H1 (cell line): Measurements from ENCODE around the gene STX8. TPM values are rescaled to one million over a fixed set of nuclear protein-coding genes. Genes with fewer than 3 reads are reported as not detected.

Source experiments
- CTCF ChIA-PET: fragments of 300-600 bp; sonication (Branson Sonifier 250); formaldehyde crosslinking; loops from one replicate; lab custom pipeline; 2021; ENCODE audit not compliant: partially characterized antibody; lab: Charles Lee
- POLR2A ChIA-PET: fragments of 300-600 bp; sonication (Branson Sonifier 250); formaldehyde crosslinking; loops from one replicate; lab custom pipeline; 2021; ENCODE audit warnings: inconsistent platforms; ENCODE audit not compliant: partially characterized antibody; lab: Charles Lee
- DNase-seq, 2 experiments: peaks; one replicate each; pipeline versions ENCODE4 v3.0.0 to v3.0.0-alpha.2; 2010 to 2022; ENCODE audit warnings: low spot score in 2 of 2, low read depth in 1 of 2, mixed read lengths in 1 of 2
- FAIRE-seq: peaks from 2 replicates; lab custom pipeline; 2011; peaks lifted over from hg19 to GRCh38; lab: Jason Lieb, UNC
- H2AFZ ChIP-seq: 2 replicates; pipeline ENCODE4 v1.8.1; 2012; ENCODE audit warnings: low read length, inconsistent platforms
- H2AK5ac ChIP-seq: 2 replicates; pipeline ENCODE4 v1.6.1; 2013; ENCODE audit warnings: low read depth, low read length
- H2BK120ac ChIP-seq: replicated peaks from 2 replicates; pipeline ENCODE3; 2013; ENCODE audit warnings: low read depth, low read length, inconsistent platforms
- H2BK12ac ChIP-seq: 2 replicates; pipeline ENCODE4 v1.6.1; 2013; ENCODE audit warnings: low read depth, low read length
- H2BK15ac ChIP-seq: 2 replicates; pipeline ENCODE4 v1.6.1; 2013; ENCODE audit warnings: low read length
- H2BK20ac ChIP-seq: 2 replicates; pipeline ENCODE4 v1.6.1; 2013; ENCODE audit warnings: low read length
- H2BK5ac ChIP-seq: 2 replicates; pipeline ENCODE4 v1.6.1; 2013; ENCODE audit warnings: low read depth, low read length
- H3K14ac ChIP-seq: 2 replicates; pipeline ENCODE4 v1.6.1; 2013; ENCODE audit warnings: inconsistent platforms; ENCODE audit not compliant: insufficient read length
- H3K18ac ChIP-seq: 2 replicates; pipeline ENCODE4 v1.6.1; 2013; ENCODE audit warnings: low read length; ENCODE audit errors: extremely low read depth
- H3K23ac ChIP-seq: 2 replicates; pipeline ENCODE4 v1.6.1; 2013; ENCODE audit warnings: inconsistent platforms; ENCODE audit not compliant: insufficient read length
- H3K23me2 ChIP-seq: 2 replicates; pipeline ENCODE4 v1.6.1; 2013; ENCODE audit warnings: low read depth, low read length
- H3K27ac ChIP-seq: 2 replicates; pipeline ENCODE4 v1.6.1; 2011; ENCODE audit warnings: low read depth, low read length, inconsistent platforms
- H3K27me3 ChIP-seq, 4 experiments: replicated peaks in 1 of 4; 1 replicate in 1 of 4; 2 replicates in 3 of 4; pipeline versions ENCODE4 v1.6.1 to v1.8.1; 2011 to 2013; ENCODE audit warnings: low read length in 3 of 4, mild to moderate bottlenecking in 3 of 4, inconsistent platforms in 2 of 4, mixed read lengths in 2 of 4, moderate library complexity in 1 of 4; ENCODE audit not compliant: control insufficient read depth in 3 of 4, insufficient read depth in 3 of 4; ENCODE audit errors: extremely low read depth in 1 of 4
- H3K36me3 ChIP-seq, 4 experiments: 2 replicates each; pipeline versions ENCODE4 v1.6.1 to v1.8.1; 2011 to 2013; ENCODE audit warnings: mild to moderate bottlenecking in 4 of 4, low read length in 3 of 4, moderate library complexity in 2 of 4, control low read depth in 1 of 4, inconsistent platforms in 1 of 4; ENCODE audit not compliant: insufficient read depth in 4 of 4, control insufficient read depth in 2 of 4
- H3K4ac ChIP-seq: replicated peaks from 2 replicates; pipeline ENCODE3; 2013; ENCODE audit warnings: low read length, low read depth, mixed read lengths, inconsistent platforms; ENCODE audit not compliant: insufficient read length
- H3K4me1 ChIP-seq, 4 experiments: replicated peaks in 1 of 4; 1 replicate in 1 of 4; 2 replicates in 3 of 4; pipeline versions ENCODE4 v1.6.1 to v1.8.1; 2011 to 2013; ENCODE audit warnings: low read length in 3 of 4, inconsistent platforms in 2 of 4, mixed read lengths in 1 of 4; ENCODE audit not compliant: insufficient read depth in 4 of 4, control insufficient read depth in 3 of 4
- H3K4me2 ChIP-seq, 2 experiments: 2 replicates each; pipeline versions ENCODE4 v1.6.1 to v1.8.1; 2011 to 2013; ENCODE audit warnings: low read depth in 2 of 2, low read length in 2 of 2, control low read depth in 1 of 2, inconsistent platforms in 1 of 2, mild to moderate bottlenecking in 1 of 2; ENCODE audit not compliant: insufficient read depth in 1 of 2
- H3K4me3 ChIP-seq, 4 experiments: fragments of 200-600, 300-600 bp in 1 of 4; sonication (generic), shearing (Covaris generic), sonication (Bioruptor Twin) in 1 of 4; 2 replicates each; pipeline versions ENCODE4 v1.5.1 to v1.8.1; 2011 to 2016; ENCODE audit warnings: low read length in 4 of 4, low read depth in 3 of 4, control low read depth in 2 of 4, inconsistent platforms in 2 of 4, mild to moderate bottlenecking in 2 of 4, mixed read lengths in 1 of 4, moderate library complexity in 1 of 4; ENCODE audit not compliant: insufficient read depth in 2 of 4; ENCODE audit errors: extremely low read depth in 1 of 4
- H3K56ac ChIP-seq: replicated peaks from 2 replicates; pipeline ENCODE3; 2013; ENCODE audit warnings: low read depth, mild to moderate bottlenecking, mixed read lengths, low read length, inconsistent platforms; ENCODE audit not compliant: insufficient read length
- H3K79me1 ChIP-seq: 2 replicates; pipeline ENCODE4 v1.6.1; 2013; ENCODE audit warnings: low read depth, low read length, control low read depth
- H3K79me2 ChIP-seq, 2 experiments: 2 replicates each; pipeline versions ENCODE4 v1.6.1 to v1.8.1; 2012 to 2013; ENCODE audit warnings: low read length in 2 of 2, mild to moderate bottlenecking in 2 of 2, inconsistent platforms in 1 of 2; ENCODE audit not compliant: insufficient read depth in 2 of 2, control insufficient read depth in 1 of 2
- H3K9ac ChIP-seq, 4 experiments: replicated peaks in 1 of 4; 1 replicate in 1 of 4; 2 replicates in 3 of 4; pipeline versions ENCODE4 v1.6.1 to v1.8.1; 2011 to 2013; ENCODE audit warnings: low read depth in 3 of 4, low read length in 3 of 4, control low read depth in 2 of 4, mild to moderate bottlenecking in 2 of 4, moderate library complexity in 2 of 4, inconsistent platforms in 1 of 4; ENCODE audit errors: extremely low read depth in 1 of 4
- H3K9me3 ChIP-seq, 2 experiments: 2 replicates each; pipeline versions ENCODE4 v1.6.1 to v1.8.1; 2012 to 2013; ENCODE audit warnings: mild to moderate bottlenecking in 2 of 2, moderate library complexity in 2 of 2, control low read depth in 1 of 2, inconsistent platforms in 1 of 2, low read depth in 1 of 2, low read length in 1 of 2, mixed read lengths in 1 of 2; ENCODE audit not compliant: insufficient read depth in 2 of 2
- H4K20me1 ChIP-seq, 2 experiments: replicated peaks in 1 of 2; 2 replicates each; pipeline versions ENCODE3 to v1.8.1; 2011 to 2013; ENCODE audit warnings: inconsistent platforms in 2 of 2, low read length in 2 of 2, mild to moderate bottlenecking in 1 of 2; ENCODE audit not compliant: insufficient read depth in 2 of 2, control insufficient read depth in 1 of 2
- H4K5ac ChIP-seq: 2 replicates; pipeline ENCODE4 v1.6.1; 2013; ENCODE audit warnings: low read length, low read depth, mixed read lengths, inconsistent platforms; ENCODE audit not compliant: insufficient read length
- H4K8ac ChIP-seq: 2 replicates; pipeline ENCODE4 v1.8.0; 2013; ENCODE audit warnings: mild to moderate bottlenecking, moderate library complexity, low read length, inconsistent platforms; ENCODE audit not compliant: insufficient read depth; ENCODE audit errors: extremely low read depth
- H4K91ac ChIP-seq: replicated peaks from 2 replicates; pipeline ENCODE3; 2013; ENCODE audit warnings: low read length, mixed read lengths, inconsistent platforms; ENCODE audit not compliant: insufficient read length
- BACH1 ChIP-seq: IDR thresholded peaks from 2 replicates; pipeline ENCODE4 v1.6.1; 2012; ENCODE audit warnings: low read length, improper control_type of control experiment
- CBX8 ChIP-seq: fragments of 300-800, 300-1000 bp; sonication (generic); IDR thresholded peaks from 2 replicates; pipeline ENCODE4 v1.7.1; 2016; ENCODE audit warnings: low read depth, low read length, borderline replicate concordance
- CHD1 ChIP-seq: IDR thresholded peaks from 2 replicates; pipeline ENCODE4 v1.6.1; 2012; ENCODE audit warnings: low read depth, low read length, improper control_type of control experiment
- EZH2 ChIP-seq: fragments of 200-600 bp; sonication (generic); IDR thresholded peaks from 2 replicates; pipeline ENCODE4 v1.7.1; 2012; ENCODE audit warnings: low read depth, mild to moderate bottlenecking, moderate library complexity, low read length, inconsistent platforms; ENCODE audit not compliant: severe bottlenecking
- HDAC2 ChIP-seq, 2 experiments: fragments of 300-600 bp in 1 of 2; sonication (generic) in 1 of 2; IDR thresholded peaks; 2 replicates each; pipeline ENCODE4 v1.6.1; 2011 to 2012; ENCODE audit warnings: low read depth in 2 of 2, low read length in 2 of 2, mild to moderate bottlenecking in 2 of 2, moderate library complexity in 2 of 2, borderline replicate concordance in 1 of 2, inconsistent platforms in 1 of 2
- KDM1A ChIP-seq: fragments of 200-600, 300-600 bp; sonication (generic); IDR thresholded peaks from 2 replicates; pipeline ENCODE4 v1.7.1; 2016; ENCODE audit warnings: mild to moderate bottlenecking, low read length, borderline replicate concordance
- NANOG ChIP-seq: IDR thresholded peaks from 2 replicates; pipeline ENCODE4 v1.6.1; 2011; ENCODE audit warnings: low read length, low read depth, mild to moderate bottlenecking, inconsistent platforms; ENCODE audit not compliant: insufficient read depth, poor library complexity, severe bottlenecking
- POLR2AphosphoS5 ChIP-seq: IDR thresholded peaks from 2 replicates; pipeline ENCODE4 v1.6.1; 2011; ENCODE audit warnings: low read depth, low read length
- POU5F1 ChIP-seq: IDR thresholded peaks from 2 replicates; pipeline ENCODE4 v1.6.1; 2011; ENCODE audit warnings: low read depth, mild to moderate bottlenecking, low read length, moderate library complexity
- RAD21 ChIP-seq, 2 experiments: IDR thresholded peaks in 1 of 2; conservative IDR thresholded peaks in 1 of 2; 2 replicates each; pipeline ENCODE4 v1.6.1; 2011; ENCODE audit warnings: low read depth in 2 of 2, low read length in 2 of 2, improper control_type of control experiment in 1 of 2, inconsistent platforms in 1 of 2, mild to moderate bottlenecking in 1 of 2, moderate library complexity in 1 of 2
- RBBP5 ChIP-seq: IDR thresholded peaks from 2 replicates; pipeline ENCODE4 v1.7.1; 2012; ENCODE audit warnings: low read depth, mild to moderate bottlenecking, inconsistent platforms, low read length, moderate library complexity, borderline replicate concordance
- RFX5 ChIP-seq: IDR thresholded peaks from 2 replicates; pipeline ENCODE4 v1.6.1; 2011; ENCODE audit warnings: low read depth, low read length, improper control_type of control experiment, borderline replicate concordance
- TCF12 ChIP-seq: IDR thresholded peaks from 2 replicates; pipeline ENCODE4 v1.6.1; 2011; ENCODE audit warnings: low read depth, mild to moderate bottlenecking, low read length
- WGBS, 2 experiments: shearing (Covaris generic) in 1 of 2; methylation state at CpG; one replicate each; pipeline versions ENCODE4 v1.1.6 to v1.1.7; 2013 to 2015; ENCODE audit warnings: low lambda C conversion rate in 2 of 2, mixed read lengths in 2 of 2, inconsistent platforms in 1 of 2, low coverage in 1 of 2, missing lambda C conversion rate in 1 of 2; ENCODE audit not compliant: insufficient replicate concordance in 2 of 2, insufficient coverage in 1 of 2, insufficient read length in 1 of 2; ENCODE audit errors: extremely low coverage in 1 of 2, missing lambda C conversion rate in 1 of 2; 5-methylcytosine and 5-hydroxymethylcytosine counted together
- polyA plus RNA-seq, 7 experiments: library from polyadenylated mRNA; depleted of rRNA in 3 of 7; stranded (reverse) in 5 of 7; unstranded in 2 of 7; fragments of >200 nt in 5 of 7; fragments of 200-250 nt in 2 of 7; gene quantifications; 1 replicate in 5 of 7; 2 replicates in 1 of 7; 4 replicates in 1 of 7; pipeline versions ENCODE4 v1.2.1 to v1.2.3, GENCODE V29; 2011 to 2013; ENCODE audit warnings: missing spikeins in 2 of 7, mixed read lengths in 2 of 7
- total RNA-seq: library from RNA; stranded (reverse); fragmentation: NEBNext Ultra II Directional; extraction: Animal tissue kit (Norgen Biotek cat#: 25700); gene quantifications from 2 replicates; pipeline ENCODE4 v1.2.1, GENCODE V29; 2021

The STX8 gene
- total and polyA plus RNA-seq, 2 of the 8 experiments (the other 6 are each of a cell fraction or from before 2014, with no cell fraction given) = 22.8 to 42.5 TPM

DNA sequence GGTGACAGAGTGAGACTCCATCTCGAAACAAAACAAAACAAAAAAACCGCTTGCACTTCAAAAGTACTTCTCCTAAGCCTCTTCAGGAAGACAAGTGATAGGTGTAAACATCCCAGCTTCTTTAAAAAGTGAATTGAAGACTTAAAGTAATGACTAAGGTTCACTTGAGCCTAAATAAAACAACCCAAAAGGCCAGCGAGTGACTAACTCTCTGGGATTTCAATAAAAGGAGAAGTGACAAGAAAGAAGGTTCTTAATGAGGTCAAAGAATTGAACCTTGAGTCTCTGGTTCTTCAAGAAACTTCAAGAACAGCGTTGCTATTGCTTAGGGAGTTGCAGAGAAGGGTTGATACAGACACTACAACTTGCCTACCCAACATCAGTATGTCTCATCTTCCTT is 42.2 kb downstream of the STX8 start:
- H3K27me3 ChIP-seq = no peaks in the 10 kb centered on the region
- H3K36me3 ChIP-seq = no peaks in the 10 kb centered on the region; a peak in 1 of 8 replicates
- no peak overlapping the region for H2BK120ac ChIP-seq
- no peak overlapping the region for H3K56ac ChIP-seq
- no peak overlapping the region for H3K4ac ChIP-seq
- WGBS, 2 experiments = 87% methylated on average over 4 of the region's 4 CpGs; no CpG with 5 or more reads in 1 of the 2 experiments
- no peak for FAIRE-seq
- H3K23me2 ChIP-seq = no peaks in the 10 kb centered on the region
- H3K4me3 ChIP-seq = no peak overlapping the region
- peaks cover 0 to 3% (median 1%) of the 10 kb centered on the region in 4 experiments; a peak in 1 of 7 replicates for H3K4me1 ChIP-seq
- no peak overlapping the region for H2BK20ac ChIP-seq
- H4K5ac ChIP-seq = no peak overlapping the region
- DNase-seq = no peak
- POLR2A ChIA-PET = no interaction called here
- no peak overlapping the region for H2AFZ ChIP-seq
- H2AK5ac ChIP-seq = no peak overlapping the region
- no peak overlapping the region for H3K4me2 ChIP-seq
- H3K9me3 ChIP-seq = no peaks in the 10 kb centered on the region
- CTCF ChIA-PET = interaction anchor here (0.7 kb wide), 1 partner anchor 408 kb away, joined by 3 read pairs; no protein-coding TSS in a partner anchor
- no peaks in the 10 kb centered on the region for H3K79me2 ChIP-seq
- H3K79me1 ChIP-seq = no peaks in the 10 kb centered on the region
- H3K14ac ChIP-seq = no peak overlapping the region
- H3K9ac ChIP-seq = no peak overlapping the region
- H2BK5ac ChIP-seq = no peak overlapping the region
- no peak overlapping the region for H3K18ac ChIP-seq
- H2BK12ac ChIP-seq = no peak overlapping the region
- no peak overlapping the region for H3K27ac ChIP-seq
- no peaks in the 10 kb centered on the region for H4K20me1 ChIP-seq
- no peak overlapping the region for H4K8ac ChIP-seq
- no peak overlapping the region for H3K23ac ChIP-seq
- H4K91ac ChIP-seq = no peak overlapping the region
- H2BK15ac ChIP-seq = no peak overlapping the region
- no peak for TF ChIP-seq RBBP5
- TF ChIP-seq CBX8 = no peak
- no peak for TF ChIP-seq KDM1A
- TF ChIP-seq RAD21 (IDR thresholded peaks at IDR 0.05 in 1 of 2, conservative IDR thresholded peaks at IDR 0.05 in 1 of 2; ENCODE audit: low read depth in 2 of 2, low read length in 2 of 2) = no peak
- TF ChIP-seq CHD1 = no peak
- no peak for TF ChIP-seq TCF12
- no peak for TF ChIP-seq HDAC2 (IDR thresholded peaks at IDR 0.05; ENCODE audit: borderline replicate concordance in 1 of 2, low read depth in 2 of 2, low read length in 2 of 2)
- TF ChIP-seq EZH2 = no peak
- TF ChIP-seq RFX5 = no peak
- TF ChIP-seq POU5F1 = no peak
- TF ChIP-seq POLR2AphosphoS5 = no peak
- no peak for TF ChIP-seq NANOG
- TF ChIP-seq BACH1 = no peak
